ENCODE data around the gene EWSR1.
"Not testable (repeated sequence)": the region's sequence is repeated elsewhere in the genome, so short reads cannot be mapped to it uniquely, and the experiment has no call there.

EWSR1 gene

GRCh38 chr22:29247891-29248290 is 20.2 kb upstream of the EWSR1 start:
- not testable (repeated sequence) for DNase-seq

GRCh38 chr22:29251265-29251664 is 16.8 kb upstream of the EWSR1 start:
- no peak for DNase-seq

- DNase-seq, result no peak
Observed at GRCh38 chr22:29251981-29252911, 15.8 kb upstream of the EWSR1 start.

- no peak for DNase-seq
Observed at GRCh38 chr22:29253561-29254285, 14.3 kb upstream of the EWSR1 start.

GRCh38 chr22:29254286-29254660 is 13.8 kb upstream of the EWSR1 start:
- no peak for DNase-seq

GRCh38 chr22:29255064-29255621 is 12.9 kb upstream of the EWSR1 start:
- no peak for DNase-seq

GRCh38 chr22:29256606-29257325 is 11.3 kb upstream of the EWSR1 start:
- no peak for DNase-seq

- no peak for DNase-seq
Observed at GRCh38 chr22:29257751-29258181, 10.3 kb upstream of the EWSR1 start.

- no peak for DNase-seq
Observed at GRCh38 chr22:29258407-29259252, 9.4 kb upstream of the EWSR1 start.

- no peak for DNase-seq
Observed at GRCh38 chr22:29259253-29259899, 8.7 kb upstream of the EWSR1 start.

- DNase-seq, result no peak
Observed at GRCh38 chr22:29260031-29260560, 8.0 kb upstream of the EWSR1 start.

GRCh38 chr22:29260601-29261315 is 7.3 kb upstream of the EWSR1 start:
- no peak for DNase-seq

GRCh38 chr22:29263791-29264276 is 4.2 kb upstream of the EWSR1 start:
- DNase-seq, result no peak

- no peak for DNase-seq
Observed at GRCh38 chr22:29265305-29265704, 2.8 kb upstream of the EWSR1 start.

- no peak for DNase-seq
Observed at GRCh38 chr22:29265929-29266328, 2.1 kb upstream of the EWSR1 start.

- no peak for DNase-seq
Observed at GRCh38 chr22:29266564-29267461, 1.3 kb upstream of the EWSR1 start.

GRCh38 chr22:29267462-29267857 is 608 bp upstream of the EWSR1 start:
- DNase-seq, result no peak

- DNase-seq, result peak in 2 of 4 experiments; percentile 23 to 37
Observed at GRCh38 chr22:29268511-29269229, 602 bp downstream of the EWSR1 start.

- no peak for DNase-seq
Observed at GRCh38 chr22:29269230-29269604, 1.1 kb downstream of the EWSR1 start.

Data from activated naive CD4-positive, alpha-beta T cell (primary cell).